ENCODE results near the gene RCE1. TPM values are rescaled to one million over a fixed set of nuclear protein-coding genes. Genes with fewer than 3 reads are reported as not detected.
A peak's percentile ranks its signal among the peaks of the same experiment; 100 is the strongest.

Gene RCE1
- total and polyA plus RNA-seq, 3 donors from 2014 or later, result 26.4 to 56.9 (median 54.3) TPM

- TF ChIP-seq CTCF (IDR thresholded peaks at IDR 0.05) (no peak), POLR2A (IDR thresholded peaks at IDR 0.05) (peak; percentile 16)
- H3K36me3 ChIP-seq (ENCODE audit: low read depth, missing control alignments), result no peaks in the 10 kb centered on the region
- 10 to 23% methylated on average over 8 to 20 of the region's 51 CpGs for WGBS, 2 donors
Measured at GRCh38 chr11:66855574-66856495, 12.6 kb downstream of the RCE1 start.

GRCh38 chr11:66856496-66857233 lies 13.4 kb downstream of the RCE1 start, which contains the start of gene LRFN4:
Gene LRFN4 (plus strand): TSS chr11:66857064. CDS start chr11:66857745, 681 bp downstream.
- H3K9me3 ChIP-seq, result no peaks in the 10 kb centered on the region
- H3K36me3 ChIP-seq (ENCODE audit: low read depth, missing control alignments), result no peaks in the 10 kb centered on the region
- H3K27me3 ChIP-seq, result no peaks in the 10 kb centered on the region
- peak within 1 kb of the TSS; percentile 89 to 90 for H3K27ac ChIP-seq
- peaks cover 7% of the 10 kb centered on the region for H3K4me1 ChIP-seq
- H3K4me3 ChIP-seq, result peak within 1 kb of the TSS; percentile 55 to 71
- 0% methylated on average over 65 of the region's 103 CpGs; no CpG with 5 or more reads in 1 of the 2 donors for WGBS, 2 donors
- DNase-seq, result peak; percentile 48
- TF ChIP-seq CTCF (IDR thresholded peaks at IDR 0.05) (no peak), POLR2A (IDR thresholded peaks at IDR 0.05) (no peak)
- intact Hi-C loops (cut with DNase I; ENCODE audit: low total_unique reads), result no loop called here

More at GRCh38 chr11:66855574-66856495, 12.6 kb downstream of the RCE1 start:
- peaks cover 7% of the 10 kb centered on the region for H3K4me1 ChIP-seq
- H3K9me3 ChIP-seq, result no peaks in the 10 kb centered on the region
- H3K4me3 ChIP-seq, result peak overlapping the region; percentile 55 to 71
- intact Hi-C loops (cut with DNase I; ENCODE audit: low total_unique reads), result no loop called here
- no peaks in the 10 kb centered on the region for H3K27me3 ChIP-seq
- peak; percentile 93 for DNase-seq
- H3K27ac ChIP-seq, result peak overlapping the region; percentile 89 to 90

- Histone ChIP-seq H3K27me3 (no peaks in the 10 kb centered on the region), H3K36me3 (ENCODE audit: low read depth, missing control alignments) (no peaks in the 10 kb centered on the region), H3K27ac (peak overlapping the region in 1 of 2 donors; percentile 11), H3K9me3 (no peaks in the 10 kb centered on the region), H3K4me3 (peak overlapping the region; percentile 34 to 55), H3K4me1 (peaks cover 7% of the 10 kb centered on the region)
- TF ChIP-seq POLR2A (IDR thresholded peaks at IDR 0.05) (no peak), CTCF (IDR thresholded peaks at IDR 0.05) (no peak)
- WGBS, 2 donors, result 57 to 60% methylated on average over 3 to 21 of the region's 47 CpGs
- intact Hi-C loops (cut with DNase I; ENCODE audit: low total_unique reads), result no loop called here
- DNase-seq, result no peak
Measured at GRCh38 chr11:66857234-66857926, 14.1 kb downstream of the RCE1 start.

- WGBS, 2 donors, result 71 to 82% methylated on average over 17 to 19 of the region's 19 CpGs
- no peak for TF ChIP-seq CTCF (IDR thresholded peaks at IDR 0.05)
- no peak for TF ChIP-seq POLR2A (IDR thresholded peaks at IDR 0.05)
- Histone ChIP-seq H3K36me3 (ENCODE audit: low read depth, missing control alignments) (no peaks in the 10 kb centered on the region), H3K27me3 (no peaks in the 10 kb centered on the region), H3K9me3 (no peaks in the 10 kb centered on the region), H3K27ac (no peak overlapping the region), H3K4me1 (peaks cover 7% of the 10 kb centered on the region), H3K4me3 (no peak overlapping the region)
- intact Hi-C loops (cut with DNase I; ENCODE audit: low total_unique reads), result no loop called here
- DNase-seq, result no peak
Measured at GRCh38 chr11:66857927-66858185, 14.6 kb downstream of the RCE1 start.

Measured in testis (tissue), 3 donors.